ENCODE data around the gene LGALS9.

Gene LGALS9

DNA sequence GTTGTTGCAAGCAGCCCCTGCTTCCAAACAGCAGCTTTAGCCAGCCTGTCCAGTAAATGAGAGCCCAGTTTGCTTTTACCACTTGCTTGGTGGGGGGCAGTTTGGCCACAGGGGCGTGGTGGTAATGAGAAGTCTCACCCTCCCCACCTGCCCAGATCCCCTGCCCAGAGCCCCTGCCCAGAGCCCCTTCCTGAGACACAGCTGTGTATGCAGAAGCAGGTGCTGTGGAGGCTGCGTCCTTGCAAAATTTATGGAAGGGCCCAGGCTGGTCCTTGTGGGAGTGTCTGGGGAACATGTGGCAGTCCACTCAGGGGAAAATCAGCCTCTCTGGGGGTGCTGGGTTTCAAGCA is 27.6 kb upstream of the LGALS9 start:
- DNase-seq (ENCODE audit: low read depth, low spot score) = no peak

DNA sequence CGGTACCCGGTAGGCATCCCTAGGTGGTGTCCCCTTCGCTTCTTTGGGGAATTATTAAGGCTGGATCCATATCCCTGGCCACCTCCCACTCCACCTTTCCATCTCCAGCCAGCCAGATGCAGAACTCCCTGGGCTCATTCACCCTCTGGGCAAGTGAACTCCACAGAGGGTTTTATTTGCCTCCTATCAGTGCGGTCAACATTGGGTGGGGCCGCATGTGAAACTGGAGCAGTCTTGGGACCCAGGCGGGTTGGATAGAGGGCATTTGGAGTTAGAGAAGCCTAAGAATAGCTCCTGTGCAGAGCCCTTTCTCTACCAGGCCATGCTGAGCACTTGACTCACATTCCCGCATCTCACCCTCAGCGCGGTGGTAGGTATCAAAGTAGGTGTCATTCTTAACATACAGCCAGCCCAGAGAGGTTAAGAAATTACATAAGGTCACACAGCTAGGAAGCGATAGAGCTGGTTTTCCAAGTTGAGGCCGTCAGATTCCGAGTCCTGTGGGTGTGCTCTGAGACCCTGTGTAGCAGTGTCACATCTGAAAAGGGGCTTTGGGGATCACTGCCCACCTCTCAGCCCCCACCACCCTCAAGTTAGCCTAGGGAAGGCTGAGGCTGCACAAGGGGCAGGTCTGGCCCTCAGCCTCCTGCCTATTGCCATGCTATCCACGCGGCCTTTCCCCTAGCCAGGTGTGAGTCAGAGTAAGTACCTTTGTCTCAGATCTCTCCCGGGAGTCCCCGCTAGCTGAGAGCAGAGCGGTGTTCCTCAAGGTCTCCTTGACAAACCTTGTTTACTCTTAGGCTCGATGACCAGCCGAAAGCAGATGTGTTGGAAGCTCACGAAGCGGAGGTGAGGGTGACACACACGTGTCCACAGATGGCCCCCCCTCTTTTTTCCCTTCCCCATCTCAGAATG is 26.9 kb upstream of the LGALS9 start:
- no peak for DNase-seq (ENCODE audit: low read depth, low spot score)

DNA sequence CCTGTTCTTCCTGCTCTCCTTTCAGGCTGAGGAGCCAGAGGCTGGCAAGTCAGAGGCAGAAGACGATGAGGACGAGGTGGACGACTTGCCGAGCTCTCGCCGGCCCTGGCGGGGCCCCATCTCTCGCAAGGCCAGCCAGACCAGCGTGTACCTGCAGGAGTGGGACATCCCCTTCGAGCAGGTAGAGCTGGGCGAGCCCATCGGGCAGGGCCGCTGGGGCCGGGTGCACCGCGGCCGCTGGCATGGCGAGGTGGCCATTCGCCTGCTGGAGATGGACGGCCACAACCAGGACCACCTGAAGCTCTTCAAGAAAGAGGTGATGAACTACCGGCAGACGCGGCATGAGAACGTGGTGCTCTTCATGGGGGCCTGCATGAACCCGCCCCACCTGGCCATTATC is 25.6 kb upstream of the LGALS9 start:
- no peak for DNase-seq (ENCODE audit: low read depth, low spot score)

DNA sequence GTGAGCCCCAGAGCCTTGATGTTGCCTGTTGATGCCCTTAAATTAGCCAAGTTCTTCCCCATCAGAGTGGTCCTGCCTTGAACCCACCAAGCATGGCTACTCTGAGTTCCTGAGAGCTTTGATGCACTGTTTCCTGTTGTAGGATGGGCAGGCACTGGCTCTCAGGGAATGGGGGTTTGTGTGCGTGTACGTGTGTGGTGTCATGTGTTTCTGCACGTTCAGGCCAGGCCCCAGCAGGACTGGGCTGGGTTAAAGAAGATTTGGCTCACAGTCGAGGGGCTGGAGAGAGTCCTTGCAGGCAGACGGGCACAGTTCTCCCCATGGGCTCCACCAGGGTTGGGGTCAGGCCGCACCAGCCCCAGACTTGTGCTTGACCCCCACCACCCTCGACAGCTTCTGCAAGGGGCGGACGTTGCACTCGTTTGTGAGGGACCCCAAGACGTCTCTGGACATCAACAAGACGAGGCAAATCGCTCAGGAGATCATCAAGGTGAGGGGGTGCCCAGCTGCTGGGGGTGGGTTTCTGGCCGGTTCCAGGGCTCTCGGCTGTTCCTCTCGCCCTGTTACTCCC is 23.4 kb upstream of the LGALS9 start:
- no peak for DNase-seq (ENCODE audit: low read depth, low spot score)

DNA sequence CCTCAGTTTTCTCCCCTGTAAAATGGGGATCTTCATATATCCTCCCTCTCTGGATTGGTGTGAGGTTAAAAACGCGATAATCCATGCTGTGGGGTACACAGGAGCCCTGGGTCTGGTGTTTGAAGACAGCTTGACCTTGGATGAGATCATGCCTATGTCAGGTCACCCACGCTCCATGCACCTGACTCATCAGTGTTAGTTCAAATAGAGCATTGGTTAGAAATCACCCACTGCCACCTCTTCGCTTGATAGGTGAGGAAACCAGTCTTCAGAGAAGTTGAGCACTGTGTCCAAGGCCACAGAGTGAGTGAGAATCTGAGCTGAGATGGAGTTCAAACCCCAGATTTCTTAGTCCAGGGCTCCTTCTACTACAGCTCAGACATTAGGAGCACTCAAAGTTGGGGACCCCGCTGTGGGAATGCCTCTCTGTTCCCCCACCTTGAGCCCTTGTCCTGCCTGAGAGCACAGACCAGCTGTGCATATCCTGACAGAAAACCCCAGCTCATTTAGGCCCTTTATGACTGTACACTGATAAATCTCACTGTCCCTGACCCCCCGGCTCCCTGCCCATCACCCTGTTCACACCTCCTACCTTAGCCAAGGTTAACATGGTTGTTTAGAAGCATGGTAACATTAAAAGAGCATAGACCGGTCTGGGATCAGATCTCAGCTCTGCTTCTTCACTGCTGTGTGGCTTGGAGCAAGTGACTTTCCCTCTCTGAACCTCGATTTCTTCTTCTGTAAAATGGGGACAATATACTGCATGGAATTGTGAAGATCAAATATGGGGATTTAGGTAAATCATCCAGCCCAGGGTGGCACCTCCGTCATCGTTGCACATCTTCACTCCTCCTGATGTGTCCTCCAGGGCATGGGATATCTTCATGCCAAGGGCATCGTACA is 22.4 kb upstream of the LGALS9 start:
- no peak for DNase-seq (ENCODE audit: low read depth, low spot score)

DNA sequence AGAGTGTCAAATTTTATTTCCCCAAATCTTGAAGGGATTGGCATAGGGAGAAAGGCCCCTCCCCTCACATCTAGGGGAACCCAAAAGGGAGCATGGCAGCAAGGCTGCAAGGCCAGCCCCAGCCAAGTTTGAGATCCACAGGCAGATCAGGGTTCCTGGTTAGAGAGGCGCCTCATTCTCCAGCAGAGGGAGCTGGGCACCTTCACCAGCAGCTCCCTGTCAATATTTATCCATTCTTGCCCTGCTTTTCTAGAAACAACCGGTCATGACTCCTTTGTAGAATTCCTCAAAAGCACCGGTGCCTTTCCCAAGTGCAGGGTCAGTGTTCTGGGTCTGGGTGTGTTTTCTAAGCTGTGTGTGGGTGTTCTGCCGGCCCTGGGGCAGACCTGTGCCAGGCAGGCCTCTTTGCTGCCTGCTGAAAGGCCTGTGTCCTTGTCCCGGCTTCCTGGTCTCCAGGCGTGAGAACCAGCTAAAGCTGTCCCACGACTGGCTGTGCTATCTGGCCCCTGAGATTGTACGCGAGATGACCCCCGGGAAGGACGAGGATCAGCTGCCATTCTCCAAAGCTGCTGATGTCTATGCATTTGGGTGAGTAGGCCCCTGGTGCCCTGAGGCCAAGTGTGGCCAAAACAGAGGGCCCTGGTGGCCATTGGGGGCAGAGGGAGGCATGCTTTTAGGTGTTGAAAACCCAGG is 21.2 kb upstream of the LGALS9 start:
- DNase-seq (ENCODE audit: low read depth, low spot score) = no peak

DNA sequence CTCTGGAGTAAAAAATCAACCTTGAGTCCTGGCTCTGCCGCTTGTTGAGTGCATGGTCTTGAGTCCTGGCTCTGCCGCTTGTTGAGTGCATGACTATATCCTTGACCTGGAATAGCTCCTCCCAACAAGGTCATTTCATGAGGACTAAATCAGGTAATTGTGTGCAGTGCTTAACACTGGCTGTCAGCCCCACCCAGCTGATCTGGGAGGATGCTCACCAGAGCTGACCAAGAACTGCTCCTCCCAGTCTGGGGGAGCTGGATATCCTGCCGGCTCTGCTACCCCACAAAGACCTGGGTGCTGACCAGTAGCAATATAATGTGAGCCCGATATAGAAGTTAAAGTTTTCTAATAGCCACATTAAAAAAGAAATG is 20.7 kb upstream of the LGALS9 start:
- DNase-seq (ENCODE audit: low read depth, low spot score) = no peak

DNA sequence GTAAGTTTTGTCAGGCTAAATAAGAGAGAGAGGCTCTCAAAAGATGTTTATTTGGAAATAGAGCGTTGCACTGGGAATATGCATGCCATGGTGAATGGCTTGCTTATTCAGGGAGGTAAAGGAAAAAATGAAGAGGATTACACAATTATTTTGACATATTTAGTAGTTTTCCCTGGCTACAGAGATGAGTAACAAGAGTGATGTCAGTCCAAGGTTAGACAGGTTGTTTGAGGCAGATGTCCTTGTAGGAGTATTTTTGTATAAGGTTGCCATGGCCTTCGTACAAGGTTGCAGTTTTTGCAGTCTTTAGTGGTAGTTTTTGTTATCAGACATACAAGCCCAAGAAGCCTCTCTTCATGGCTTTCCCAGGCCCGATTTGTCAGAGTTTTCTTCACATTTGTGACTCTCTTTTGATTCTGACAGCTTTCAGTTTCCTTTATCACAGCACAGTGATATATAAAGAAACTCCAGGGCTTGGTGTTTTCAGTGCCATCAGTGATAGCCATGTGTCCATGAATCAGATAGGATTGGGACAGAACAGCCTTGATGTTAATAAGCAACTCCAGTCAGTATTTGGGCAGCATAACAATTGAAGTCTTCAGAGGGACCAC is 18.7 kb upstream of the LGALS9 start:
- DNase-seq (ENCODE audit: low read depth, low spot score) = no peak

DNA sequence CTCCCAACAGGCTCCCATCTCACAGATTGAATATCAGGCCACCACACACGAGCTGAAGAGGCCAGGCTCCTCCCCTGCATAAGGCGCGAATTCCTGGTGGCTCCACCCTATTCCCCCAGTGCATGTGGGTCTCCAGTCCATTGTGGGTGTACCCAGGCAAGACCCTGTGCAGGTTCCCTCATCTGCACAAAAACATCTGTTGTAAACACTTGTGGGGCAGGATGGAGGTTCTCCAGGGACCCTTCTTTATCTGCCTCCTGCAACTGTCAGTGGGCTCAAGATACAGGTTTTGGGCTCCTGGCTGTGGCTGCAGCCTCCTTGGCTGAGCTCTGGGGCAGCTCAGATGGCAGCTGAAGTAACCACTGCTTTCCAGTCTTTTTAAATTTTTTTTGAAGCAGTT is 17.6 kb upstream of the LGALS9 start:
- no peak for DNase-seq (ENCODE audit: low read depth, low spot score)

DNA sequence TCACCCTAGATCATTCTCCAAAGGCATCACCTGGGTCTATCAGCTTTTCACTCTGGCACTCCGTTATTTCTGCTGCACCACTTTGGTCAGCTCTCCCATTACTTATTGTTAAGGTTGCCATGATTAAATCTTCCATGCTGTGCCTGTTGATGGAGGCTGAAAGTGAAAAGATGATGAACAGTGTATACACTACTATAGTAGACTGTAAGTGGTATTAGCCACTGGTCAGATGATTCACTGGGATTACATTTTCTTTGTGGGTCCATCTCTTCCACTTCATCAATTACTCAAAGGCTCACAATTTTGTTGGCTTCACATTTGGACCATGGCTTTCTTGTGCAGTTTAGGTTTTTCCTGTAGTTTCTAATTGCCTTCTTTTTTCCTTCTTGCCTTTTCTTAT is 15.9 kb upstream of the LGALS9 start:
- DNase-seq (ENCODE audit: low read depth, low spot score) = no peak

DNA sequence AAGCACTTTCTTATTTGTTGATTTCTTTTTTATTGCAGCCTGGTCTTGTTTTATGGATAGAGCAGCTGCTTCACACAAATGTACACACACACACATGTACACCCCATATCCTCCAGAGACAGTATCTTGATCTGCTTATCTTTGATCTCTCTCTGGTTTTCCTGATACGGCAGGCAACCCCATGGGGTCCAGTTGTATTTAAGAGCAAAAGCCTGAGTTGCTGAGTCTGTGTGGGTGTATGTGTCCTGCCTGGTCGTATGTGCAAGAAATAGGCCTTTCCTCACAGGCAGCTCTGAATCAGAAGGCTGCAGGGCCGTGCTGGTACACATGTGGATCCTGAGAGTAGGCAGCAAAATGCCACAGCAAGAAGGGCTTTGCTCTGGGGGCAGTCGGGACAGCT is 14.6 kb upstream of the LGALS9 start:
- no peak for DNase-seq (ENCODE audit: low read depth, low spot score)

DNA sequence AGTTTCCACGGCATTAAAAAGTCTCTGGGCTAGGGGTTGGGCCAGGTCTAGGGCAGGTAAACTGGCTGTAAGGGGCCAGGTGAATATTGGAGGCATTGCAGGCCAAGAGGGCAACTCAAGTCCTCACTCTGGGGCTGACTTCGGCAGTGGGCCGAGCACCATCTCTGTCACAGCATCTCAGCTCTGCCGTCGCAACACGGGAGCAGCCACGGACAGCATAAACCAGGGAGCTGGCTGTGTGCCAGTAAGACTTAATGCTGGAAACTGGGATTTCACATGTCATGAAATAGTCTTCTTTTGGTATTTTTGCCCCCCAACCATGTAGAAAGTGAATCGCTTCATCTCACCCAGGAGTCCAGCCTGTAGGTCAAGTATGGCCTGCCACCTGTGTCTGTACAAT is 12.6 kb upstream of the LGALS9 start:
- DNase-seq (ENCODE audit: low read depth, low spot score) = no peak

DNA sequence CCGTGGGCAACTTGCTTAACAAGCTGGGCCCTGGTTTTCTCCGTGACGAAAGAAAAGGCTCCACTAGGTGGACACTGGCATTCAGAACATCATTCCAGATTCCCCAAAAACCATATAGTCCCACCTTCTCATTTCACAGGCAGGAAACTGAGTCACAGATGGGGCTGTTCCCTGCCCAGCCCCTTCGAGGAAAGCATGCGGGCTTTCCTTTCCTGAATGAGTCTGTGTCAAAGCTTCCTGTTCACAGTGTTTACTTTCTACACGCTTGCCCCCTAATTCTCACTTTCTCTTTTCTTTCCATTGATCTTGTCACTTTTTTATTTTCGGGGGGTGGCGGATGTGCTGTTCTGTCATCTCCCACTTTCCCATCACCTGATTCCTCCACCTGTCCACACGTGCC is 10.3 kb upstream of the LGALS9 start:
- no peak for DNase-seq (ENCODE audit: low read depth, low spot score)

DNA sequence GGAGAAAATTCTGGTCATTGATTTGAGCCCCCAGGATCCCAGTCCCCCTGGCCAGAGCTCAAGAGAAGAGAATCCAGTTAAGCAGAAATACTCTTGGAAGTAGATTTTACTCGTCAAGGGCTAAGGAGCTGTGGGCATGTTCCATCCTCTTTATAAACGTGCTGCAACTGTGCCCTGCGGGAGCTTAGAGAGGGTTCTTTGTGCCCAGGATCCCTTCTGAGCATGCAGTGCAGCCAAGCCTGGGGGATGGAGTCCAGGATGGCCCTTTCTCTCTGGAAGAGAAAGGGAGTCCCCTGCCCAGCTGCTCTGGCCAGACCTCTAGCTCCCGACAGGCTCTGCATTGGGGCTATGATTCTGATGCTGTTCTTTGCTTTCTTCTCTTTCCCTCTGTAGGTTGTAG is 9.5 kb upstream of the LGALS9 start:
- no peak for DNase-seq (ENCODE audit: low read depth, low spot score)

DNA sequence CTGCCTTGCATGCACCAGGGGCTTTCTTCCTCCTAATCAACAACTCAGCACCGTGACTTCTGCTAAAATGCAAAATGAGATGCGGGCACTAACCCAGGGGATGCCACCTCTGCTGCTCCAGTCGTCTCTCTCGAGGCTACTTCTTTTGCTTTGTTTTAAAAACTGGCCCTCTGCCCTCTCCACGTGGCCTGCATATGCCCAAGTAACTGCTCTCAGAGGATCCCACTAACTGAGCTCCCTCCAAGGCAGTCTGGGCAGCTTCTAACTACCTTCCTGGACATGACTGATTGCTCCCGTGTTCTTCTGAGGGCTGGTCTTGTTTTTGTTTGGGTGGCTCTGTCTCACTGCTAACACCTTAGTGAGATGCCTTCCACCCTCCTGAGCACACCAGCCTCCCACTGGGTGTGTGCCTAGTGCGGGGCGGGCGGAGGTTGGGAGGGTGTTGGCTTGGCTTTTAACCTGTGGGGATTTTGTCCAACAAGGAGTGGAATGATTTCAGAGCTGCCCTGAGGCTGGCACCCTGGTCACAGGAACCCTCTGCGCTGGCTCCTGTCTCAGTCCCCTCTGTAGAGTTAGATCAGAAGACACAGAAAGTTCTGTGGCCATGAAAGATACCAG is 8.9 kb upstream of the LGALS9 start:
- no peak for DNase-seq (ENCODE audit: low read depth, low spot score)

DNA sequence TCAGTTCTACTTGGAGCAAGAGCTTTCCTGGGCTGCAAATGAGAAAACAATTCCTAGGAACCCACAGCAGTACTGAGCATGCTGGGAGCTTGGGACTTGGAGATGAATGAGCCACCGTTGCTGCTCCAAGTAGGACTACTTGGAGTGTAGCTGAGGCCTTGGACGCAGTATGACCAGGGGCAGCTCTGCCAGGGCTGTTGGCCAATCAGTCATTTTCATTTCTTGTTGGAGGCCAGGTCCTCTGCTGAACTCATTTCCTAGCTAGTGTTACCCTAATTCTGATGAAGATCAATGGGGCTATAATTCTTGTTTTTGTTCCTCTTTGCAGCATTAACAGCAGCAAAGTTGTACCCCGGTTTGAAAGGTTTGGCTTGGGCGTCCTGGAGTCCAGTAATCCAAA is 8.0 kb upstream of the LGALS9 start:
- no peak for DNase-seq (ENCODE audit: low read depth, low spot score)

DNA sequence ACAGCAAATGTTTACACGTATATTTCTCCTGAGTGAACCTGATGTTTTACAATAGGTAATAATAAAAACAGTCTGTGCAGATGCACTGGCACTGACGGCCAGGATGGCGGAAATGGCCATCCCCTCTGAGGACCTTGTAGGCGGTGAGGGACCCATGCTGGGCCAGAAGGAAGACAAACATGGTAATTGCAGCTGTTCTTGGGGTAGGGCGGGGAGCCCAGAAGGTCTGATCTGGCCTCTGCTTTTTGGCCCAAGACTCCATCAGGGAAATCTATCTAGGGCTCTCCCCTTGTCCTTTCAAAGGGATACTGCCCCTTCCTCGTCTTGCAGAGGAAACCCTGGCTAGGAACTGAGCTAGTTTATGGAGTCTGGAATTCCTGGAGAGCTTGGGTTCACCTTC is 7.4 kb upstream of the LGALS9 start:
- no peak for DNase-seq (ENCODE audit: low read depth, low spot score)

DNA sequence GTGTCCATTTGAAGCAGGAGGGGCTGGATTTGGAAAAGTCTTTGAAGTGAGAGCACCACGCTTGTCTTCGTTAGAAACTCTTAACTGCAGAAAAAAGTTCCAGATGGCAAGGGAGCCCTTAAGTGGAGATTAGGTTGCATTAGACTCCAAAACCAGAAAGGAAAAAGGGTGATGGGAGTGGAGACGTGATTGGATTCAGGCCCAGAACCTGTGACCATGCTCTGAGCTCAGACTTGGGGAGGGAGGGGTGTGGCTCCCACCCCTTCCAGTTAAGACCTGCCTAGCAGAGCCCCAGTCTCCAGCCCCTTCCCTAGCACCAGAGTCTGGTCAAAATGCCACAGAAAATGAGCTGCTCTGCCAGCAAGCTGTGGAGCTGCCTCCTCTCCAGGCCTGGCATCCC is 6.4 kb upstream of the LGALS9 start:
- DNase-seq (ENCODE audit: low read depth, low spot score) = no peak

DNA sequence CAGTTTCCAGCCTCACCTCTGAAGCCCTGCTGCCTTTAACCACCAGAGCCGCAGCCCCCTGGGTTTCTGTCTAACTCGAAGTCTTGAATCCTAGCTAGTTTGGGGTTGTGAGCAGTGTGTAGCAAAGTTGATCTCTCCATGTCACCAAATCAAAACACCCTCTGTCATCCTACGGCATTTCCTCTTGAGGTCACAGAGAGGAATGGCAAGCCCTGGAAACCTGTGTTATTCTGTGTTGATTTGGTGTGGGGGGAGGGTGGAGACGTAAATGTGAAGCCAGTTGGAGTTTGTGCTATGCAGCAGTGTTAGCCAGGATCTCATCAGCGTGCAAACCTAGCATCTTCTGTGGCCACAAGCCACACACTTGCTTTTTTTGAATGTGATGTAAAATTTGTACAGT is 5.1 kb upstream of the LGALS9 start:
- DNase-seq (ENCODE audit: low read depth, low spot score) = no peak

DNA sequence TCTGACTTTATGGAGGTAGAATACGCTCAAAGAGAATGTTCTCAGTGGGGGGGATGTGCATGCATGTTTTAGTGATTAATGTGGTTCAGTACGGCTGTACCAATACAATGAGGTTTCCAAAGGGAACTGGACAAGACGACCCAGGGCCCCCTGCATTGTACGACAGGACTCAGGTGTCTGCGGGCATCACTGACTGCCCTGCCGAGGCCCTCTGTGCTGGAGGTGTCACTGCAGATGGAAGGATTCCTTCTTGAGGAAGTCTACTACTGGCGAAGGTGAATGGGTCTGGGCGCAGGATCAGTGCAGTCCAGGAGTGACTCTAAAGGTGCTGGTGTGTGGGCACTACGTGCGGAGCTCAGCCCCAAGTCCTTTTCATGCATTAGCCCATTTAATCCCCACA is 3.5 kb upstream of the LGALS9 start:
- no peak for DNase-seq (ENCODE audit: low read depth, low spot score)

DNA sequence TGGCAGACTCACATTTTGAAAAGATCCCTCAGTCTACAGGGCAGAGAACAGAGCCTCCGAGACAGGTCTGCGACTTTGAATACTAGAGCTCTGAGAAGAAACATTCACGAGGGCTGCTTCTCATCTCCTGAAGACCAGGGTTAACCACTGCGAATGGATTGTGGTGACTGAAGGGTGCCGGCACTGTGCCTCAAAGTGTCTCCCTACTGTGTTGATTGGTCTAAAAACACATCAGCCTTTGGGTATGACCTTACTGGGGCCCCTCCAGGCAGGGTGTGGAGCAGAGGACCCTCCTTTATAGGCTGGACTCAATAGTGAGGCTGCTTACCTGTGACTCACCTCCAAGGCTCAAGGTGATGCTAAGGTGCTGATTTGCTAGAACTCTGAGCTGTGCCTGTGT is 2.6 kb upstream of the LGALS9 start:
- DNase-seq (ENCODE audit: low read depth, low spot score) = no peak
